NOMO-1 (cell line): ENCODE results near the gene TOM1L2.
A peak's percentile ranks its signal among the peaks of the same experiment; 100 is the strongest.
"Not testable (repeated sequence)": the region's sequence is repeated elsewhere in the genome, so short reads cannot be mapped to it uniquely, and the experiment has no call there.

ENCODE experiments used
- DNase-seq, 2 experiments: peaks; one replicate each; lab custom pipeline; 2025; ENCODE audit not compliant: unreplicated experiment in 2 of 2; lab: John Stamatoyannopoulos, UW

TOM1L2 gene

DNA sequence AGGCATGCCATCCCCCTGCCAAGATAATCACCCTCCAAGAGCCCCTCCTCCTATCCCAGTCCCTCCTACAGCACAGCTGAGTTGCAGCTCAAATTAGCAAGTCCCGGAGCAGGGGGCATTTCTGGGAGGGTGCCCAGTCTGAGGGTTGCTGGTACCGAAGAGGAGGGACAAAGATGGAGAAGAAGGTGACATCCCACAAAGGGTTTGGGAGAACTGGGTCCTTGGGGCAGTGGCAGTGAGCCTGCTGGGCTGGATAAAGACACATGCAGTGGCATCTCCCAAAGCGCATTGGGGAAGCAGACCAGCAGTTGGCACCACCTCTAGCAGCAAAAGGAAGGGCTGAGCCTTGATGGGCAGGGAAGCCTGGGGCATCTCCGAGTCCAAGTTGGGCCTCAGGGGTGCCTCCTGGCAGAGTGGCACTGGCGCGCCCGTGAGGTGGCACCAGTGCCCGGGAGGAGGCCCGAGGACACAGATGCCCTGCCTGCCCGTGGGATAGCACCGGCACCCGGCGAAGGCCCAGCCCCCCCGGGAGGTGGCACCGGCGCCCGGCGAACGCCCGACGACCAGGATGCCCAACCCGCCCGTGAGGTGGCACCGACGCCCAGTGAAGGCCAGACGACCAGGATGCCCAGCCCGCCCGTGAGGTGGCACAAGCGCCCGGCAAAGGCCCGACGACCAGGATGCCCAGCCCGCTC is 622 bp downstream of the TOM1L2 start:
- DNase-seq, result no peak

DNA sequence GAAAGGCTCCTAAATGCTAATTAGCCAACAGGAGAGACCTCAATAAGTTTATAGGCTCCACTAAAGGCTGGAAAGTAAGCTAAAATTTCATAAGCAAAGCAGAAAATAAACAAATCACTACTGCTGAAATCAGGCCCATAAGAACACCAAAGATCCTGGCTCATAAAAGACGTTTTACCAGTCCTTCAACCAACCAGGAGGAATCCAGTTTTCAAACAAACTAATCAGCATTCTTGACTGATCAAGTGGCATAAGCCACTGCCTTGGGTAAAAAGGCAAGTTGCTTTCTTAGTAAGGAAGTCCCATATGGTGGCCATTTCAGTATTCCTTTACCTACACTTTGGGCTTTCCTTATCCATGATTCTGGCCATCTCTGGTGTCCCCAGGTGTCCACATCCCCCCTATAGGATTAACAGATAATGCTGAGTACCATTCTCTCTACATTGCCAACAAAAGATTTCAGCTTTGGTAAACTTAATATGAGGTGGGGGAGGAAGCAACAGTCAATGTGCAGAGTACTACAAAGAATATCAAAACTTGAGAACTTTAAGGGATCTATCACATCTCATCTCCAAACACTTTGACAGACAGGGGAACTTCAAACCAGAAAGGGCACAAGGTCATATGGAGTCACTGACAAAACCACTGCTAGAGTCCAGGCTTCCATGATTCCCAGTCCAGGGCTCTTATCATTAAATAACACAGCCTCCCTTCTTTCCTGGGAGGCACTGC is 1.3 kb downstream of the TOM1L2 start:
- no peak for DNase-seq

DNA sequence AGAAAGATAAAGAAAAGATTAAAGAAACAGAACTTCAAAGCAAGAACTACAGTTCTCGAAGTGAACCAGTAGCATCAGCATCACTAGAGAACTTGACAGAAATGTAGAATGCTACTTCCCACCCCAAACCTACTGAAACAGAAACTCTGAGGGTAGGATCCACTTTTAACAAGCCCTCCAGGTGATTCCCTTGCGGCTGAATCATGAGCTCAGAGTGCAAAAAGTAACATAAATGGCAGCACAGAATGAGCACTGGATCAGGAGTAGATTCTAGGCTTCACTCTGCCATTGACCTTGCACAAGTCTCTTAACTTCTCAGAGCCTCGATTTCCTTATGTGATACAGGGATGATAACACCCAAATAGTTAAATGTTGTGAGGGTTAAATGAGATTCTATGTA is 5.8 kb downstream of the TOM1L2 start:
- DNase-seq, result no peak

DNA sequence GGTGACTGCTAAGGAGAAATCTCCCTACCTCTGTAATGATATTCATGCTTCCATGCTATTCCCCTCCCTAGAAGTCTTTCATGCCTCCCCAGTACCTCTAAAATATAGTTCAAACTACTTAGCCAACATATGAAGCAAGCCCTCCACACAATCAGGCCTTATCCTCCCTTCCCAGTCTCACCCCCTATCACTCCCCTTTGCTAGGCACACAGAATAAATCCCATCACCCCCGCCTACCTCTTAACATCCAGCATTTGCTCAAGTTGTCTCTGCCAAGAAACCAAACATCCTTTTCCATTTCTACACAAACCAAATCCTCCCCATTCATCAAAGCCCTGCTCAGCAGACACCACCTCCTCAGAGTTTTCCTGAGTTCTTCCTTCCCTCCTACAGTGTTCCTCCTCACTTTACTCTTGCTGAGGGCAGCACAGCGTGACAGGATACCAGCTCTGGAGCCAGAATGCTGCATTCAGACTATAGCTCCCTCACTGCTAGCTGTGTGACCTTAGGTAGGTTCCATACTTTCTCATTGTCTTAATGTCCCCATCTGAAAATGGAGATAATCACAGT is 7.0 kb downstream of the TOM1L2 start:
- DNase-seq, result no peak

DNA sequence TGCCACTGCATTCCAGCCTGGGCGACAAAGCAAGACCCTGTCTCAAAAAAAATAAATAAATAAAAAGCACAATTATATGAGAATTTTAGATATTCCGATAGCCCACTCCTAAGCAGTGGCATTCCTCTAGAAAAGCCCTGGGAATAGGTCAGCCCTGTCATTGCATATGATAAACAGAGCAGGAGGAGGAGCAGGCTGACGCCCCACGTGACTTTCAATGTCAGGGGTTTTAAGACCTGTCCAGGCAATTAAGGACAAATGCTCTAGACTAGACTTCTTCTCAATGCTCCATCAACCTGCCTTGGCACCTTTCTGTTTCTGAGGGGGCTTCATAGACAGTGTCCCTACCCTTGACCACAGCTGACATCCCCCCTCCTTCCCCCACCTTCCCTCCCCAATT is 7.5 kb downstream of the TOM1L2 start:
- no peak for DNase-seq

DNA sequence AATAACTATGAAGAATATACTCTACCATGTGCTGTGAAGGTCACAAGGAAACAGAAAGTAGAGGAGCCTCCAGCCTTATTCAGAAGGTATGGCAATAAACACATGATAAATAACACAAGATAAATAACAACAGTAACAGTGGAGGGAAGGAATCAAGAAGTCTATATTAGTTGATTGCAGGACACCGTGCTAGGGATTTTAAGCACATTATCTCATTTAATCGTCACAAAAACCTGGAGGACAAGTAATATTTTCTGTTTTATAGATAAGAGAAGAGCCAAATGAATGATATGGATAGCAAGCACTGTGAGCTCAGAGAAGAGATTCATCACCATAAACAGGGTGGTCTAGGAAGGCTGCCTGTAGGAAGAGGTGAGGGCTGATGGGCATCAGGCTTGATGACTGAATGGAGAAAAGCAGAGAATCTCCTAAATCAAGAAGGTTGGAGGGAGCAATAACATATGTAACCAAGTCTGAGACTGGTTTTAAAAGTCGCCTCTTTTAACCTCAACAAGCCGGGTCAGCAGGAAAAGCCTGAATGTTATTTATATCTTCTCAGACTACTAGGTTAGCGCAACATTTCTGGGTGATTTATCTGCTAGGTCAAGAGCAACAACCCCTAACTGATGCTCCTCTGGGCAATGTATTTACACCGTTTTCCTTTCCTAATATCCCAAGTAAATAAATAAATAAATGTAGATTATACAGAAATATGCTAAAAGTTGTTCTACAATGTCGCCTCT is 8.3 kb downstream of the TOM1L2 start:
- DNase-seq, result no peak

DNA sequence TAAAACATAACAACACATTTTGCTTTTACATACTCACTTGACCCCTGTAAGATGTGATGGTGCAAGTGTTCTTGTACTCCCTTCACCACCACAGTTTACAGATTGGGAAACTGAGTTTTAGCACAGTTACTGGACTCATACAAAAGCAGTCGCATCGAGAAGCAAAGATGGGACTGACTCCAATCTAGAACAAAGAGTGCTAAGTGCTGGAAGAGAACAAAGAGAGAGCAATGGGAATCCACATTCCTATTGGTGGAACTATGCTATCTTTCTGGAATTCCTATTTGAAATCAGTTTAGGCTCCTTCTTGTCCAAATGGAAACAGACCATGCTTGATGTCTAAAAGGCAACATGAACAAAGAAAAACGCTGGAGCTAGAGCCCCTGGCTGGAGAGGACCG is 9.1 kb downstream of the TOM1L2 start:
- no peak for DNase-seq

DNA sequence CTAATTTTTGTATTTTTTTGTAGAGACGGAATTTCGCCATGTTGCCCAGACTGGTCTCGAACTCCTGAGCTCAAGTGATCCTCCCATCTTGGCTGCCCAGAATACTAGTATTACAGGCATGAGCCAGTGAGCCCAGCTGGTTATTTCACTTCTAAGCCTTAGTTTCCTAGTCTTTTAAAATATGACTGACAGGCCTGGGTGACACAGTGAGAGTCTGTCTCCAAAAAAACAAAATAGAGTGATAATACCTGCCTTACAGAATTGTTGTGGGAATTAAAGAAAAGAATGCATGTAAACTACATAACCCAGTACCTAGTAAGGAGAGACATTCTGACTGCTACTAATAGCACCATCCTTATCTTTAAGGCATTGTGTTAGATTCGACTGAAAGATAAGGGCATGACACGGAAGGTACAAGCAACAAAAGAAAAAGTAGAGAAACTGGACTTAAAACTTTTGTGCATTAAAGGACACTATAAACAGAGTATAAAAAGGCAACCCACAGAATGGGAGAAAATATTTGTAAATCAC is 11.6 kb downstream of the TOM1L2 start:
- DNase-seq, result no peak

DNA sequence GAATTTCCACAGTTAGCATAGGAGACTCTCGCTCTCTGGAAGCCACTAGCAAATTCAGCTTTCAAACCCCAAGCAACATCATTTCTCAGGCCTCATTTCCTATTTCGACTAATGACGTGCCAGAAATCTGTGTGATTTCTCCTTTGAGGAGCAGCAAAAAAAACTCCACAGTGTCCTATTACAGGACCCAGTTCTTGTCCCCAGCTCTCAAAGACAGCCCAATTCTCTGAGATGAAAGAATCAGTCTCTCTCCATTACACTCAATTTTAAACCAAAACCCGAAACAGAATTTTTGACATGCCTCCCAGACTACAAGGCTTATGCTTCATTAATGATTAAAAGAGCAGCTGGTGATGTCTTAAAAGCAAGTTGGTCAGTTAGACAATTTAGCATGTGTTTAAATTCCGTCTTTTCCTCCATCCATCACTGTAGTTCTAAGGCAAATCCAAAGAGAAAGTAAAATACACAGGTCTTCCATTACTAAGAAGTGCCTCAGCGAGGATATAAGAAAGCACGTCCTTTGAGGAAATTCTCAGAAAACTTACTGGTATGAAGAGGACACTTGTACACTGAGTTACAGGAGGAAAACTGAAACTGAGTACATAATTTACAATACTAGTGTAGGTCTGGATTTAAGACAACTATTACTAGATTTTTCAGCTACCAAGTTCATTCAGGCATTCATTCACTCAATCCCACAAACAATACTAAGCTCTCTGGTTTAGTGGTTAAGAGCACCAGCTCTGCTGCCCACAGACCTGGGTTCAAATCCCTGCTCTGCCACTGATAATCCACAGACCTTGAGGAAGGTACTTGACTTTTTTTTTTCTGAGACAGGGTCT is 12.5 kb downstream of the TOM1L2 start:
- no peak for DNase-seq

DNA sequence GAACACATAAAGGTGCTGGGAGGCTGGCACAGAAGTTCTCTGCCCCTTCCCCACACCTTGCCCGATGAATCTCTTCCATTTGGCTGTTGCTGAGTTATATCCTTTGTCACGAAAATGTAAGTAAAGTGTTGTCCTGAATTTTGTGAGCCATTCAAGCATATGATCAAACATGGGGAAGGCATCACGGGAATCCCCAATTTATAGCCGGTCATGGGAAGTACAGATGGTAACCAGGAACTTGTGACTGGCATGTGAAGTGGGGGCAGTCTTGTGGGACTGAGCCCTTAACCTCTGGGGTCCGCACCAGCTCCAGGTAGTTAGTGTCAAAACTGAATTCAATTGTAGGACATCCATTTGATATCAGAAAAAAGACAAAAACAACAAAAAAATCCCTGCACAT is 13.2 kb downstream of the TOM1L2 start:
- DNase-seq, result no peak

DNA sequence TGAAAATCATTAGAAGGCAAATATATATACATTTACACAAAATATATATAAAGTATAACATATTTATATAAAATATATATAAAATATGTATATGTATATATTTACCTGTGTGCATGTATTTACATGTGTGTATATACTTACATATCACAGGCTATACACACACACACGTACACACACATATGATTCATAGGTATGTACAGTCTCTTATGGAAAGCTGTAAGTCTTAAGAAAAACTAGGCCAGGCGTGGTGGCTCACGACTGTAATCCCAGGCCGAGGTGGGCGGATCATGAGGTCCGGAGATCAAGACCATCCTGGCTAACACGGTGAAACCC is 14.7 kb downstream of the TOM1L2 start:
- DNase-seq, result no peak

DNA sequence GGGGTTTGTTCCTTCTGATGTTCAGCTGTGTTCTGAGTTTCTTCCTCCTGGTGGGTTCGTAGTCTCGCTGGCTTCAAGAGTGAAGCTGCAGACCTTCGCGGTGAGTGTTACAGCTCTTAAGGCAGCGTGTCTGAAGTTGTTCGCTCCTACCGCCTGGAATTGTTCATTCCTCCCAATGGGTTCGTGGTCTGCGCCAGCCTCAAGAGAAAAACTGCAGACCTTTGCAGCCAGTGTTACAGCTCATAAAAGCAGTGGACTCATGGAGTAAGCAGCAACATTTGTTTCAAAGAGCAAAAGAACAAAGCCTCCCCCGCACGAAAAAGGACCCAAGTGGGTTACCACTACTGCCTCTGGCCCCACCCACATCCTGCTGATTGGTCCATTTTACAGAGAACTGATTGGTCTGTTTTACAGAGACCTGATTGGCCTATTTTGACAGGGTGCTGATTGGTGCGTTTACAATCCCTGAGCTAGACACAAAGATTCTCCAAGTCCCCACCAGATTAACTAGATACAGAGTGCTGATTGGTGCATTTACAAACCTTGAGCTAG is 16.3 kb downstream of the TOM1L2 start:
- DNase-seq, result not testable (repeated sequence)

DNA sequence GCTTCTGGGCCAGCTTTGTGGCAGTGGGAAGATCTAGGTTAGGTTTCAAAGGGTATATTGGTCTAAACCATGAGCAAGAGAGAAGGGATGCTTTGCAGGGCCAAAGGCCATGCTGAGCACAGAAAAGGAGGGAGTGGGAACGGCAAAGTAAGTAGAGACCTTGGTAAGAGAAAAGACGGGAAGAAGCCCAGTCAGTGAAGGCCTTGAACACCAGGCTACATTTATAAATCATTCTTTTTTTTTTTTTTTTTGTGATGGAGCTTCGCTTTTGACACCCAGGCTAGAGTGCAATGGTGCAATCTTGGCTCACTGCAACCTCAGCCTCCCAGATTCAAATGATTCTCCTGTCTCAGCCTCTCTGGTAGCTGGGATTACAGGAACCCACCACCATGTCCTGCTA is 18.1 kb downstream of the TOM1L2 start:
- DNase-seq, result no peak

DNA sequence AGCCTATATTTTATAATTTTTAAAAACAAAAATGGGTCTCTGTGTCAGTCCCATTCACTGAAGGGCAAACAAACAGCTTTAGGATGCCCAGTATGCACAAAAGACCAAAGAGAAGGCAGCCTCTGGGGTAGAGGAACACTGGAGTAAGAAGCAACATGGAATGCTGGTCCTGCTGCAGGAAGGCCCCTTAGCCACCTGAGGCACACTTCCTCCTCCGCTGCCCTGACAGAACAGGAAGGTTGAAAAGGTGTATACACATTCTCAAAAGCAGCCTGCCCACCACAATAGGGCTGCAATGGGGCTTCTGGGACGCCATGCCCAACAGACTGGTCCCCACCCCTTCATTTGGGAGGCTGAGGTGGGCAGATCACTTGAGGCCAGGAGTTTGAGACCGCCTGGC is 19.5 kb downstream of the TOM1L2 start:
- no peak for DNase-seq

DNA sequence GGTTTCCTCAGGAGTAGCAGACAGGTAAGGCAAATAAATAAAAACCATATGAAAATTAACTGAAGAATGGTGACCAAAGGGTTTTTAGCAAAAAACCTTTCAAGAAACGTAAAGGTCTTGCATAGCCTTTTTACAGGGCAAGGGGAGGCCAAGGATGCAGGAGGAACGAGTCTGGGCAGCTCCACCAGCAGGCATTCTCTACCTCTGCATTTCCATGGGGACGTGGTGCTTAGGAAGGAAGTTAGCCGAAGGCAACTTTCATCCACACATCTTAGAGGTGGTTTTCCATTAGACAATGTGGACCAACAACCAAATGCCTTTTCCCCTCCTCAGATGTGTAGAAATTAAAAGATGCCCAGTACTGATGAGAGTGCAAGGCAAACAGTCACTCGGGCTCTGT is 20.7 kb downstream of the TOM1L2 start:
- no peak for DNase-seq

DNA sequence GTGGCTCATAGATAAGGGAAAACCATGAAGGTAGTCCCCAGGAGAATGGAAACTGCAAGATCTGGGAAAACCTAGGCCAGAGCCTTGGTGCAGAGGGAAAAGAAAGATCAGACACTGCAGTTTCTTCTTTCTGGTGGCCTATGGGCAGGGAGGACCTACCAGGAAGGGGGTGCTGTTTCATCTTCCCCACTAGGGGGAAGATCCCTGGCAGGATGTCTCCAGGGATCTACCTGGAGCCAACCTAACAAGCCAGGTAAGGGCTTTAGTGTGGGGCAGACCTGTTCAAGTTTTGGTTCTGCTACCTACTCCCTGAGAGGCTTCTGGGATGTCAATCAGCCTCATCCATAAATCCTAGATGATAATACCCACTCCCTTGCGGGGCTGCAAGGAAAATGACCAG is 21.4 kb downstream of the TOM1L2 start:
- no peak for DNase-seq

DNA sequence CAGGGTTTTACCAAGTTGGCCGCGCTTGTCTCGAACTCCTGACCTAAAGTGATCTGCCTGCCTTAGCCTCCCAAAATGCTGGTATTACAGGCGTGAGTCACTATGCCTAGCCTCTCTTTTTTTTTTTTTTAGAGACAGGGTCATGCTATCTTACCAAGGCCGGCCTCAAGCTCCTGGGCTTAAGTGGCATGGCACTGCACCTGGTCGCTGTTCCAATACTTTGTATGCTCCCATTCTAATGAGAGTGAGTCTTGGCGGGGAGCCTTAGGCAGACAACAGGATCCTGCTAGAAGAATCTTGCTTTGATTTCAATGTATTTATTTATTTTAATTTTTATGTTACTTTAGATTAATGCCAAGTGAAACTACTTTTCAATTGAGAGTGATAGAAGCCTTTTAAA is 21.9 kb downstream of the TOM1L2 start:
- DNase-seq, result no peak

DNA sequence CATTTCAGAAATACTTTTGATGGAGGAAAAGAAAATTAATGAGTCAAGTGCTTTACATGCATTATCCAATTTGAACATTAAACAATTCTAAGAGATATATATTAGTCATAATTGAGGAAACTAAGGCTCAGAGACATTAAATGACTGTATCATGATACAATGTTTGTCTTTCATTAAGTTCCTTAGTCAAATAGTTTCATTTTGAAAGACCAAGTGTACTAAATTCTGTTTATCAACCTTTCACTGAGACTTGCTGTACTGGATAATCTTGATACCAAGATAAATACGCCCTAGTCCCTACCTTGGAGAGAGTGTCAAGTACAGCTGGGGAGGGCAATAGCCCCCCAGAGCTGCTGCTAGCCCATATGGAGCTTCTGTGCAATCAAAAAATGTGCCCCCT is 24.2 kb downstream of the TOM1L2 start:
- DNase-seq, result no peak

DNA sequence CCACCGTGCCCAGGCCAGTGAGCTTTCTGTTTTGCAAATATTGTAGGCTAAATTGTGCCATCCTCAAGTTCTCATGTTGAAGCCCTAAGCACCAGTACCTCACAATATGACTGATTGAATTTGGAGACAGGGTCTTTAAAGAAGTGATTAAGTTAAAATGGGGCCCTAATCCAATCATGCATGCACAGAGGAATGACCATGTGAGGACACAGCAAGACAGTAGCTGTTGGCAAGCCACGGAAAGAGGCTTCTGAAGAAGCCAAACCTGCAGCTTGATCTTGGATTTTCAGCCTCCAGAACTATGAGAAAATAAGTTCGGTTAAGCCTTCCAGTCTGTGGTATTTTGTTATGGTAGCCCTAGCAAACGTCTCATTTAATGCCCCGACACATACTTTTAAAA is 24.9 kb downstream of the TOM1L2 start:
- no peak for DNase-seq

DNA sequence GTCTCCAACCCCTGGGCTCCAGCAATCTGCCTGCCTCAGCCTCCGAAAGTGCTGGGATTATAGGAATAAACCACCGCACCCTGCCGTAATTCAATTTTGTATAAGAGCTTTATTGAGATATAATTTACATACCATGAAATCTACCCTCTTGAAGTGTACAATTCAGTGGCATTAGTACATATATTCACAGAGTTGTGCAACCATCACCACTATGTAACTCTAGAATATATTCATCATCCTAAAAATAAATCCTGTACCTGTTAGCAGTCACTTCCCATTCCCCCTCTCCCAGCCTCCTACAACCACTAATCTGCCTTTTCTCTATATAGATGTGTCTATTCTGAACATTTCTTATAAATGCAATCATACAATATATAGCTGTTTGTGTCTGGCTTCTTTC is 26.1 kb downstream of the TOM1L2 start:
- peak in 1 of 2 experiments; percentile 9 for DNase-seq
